ENCODE measurements around the gene VRK2.

The VRK2 gene

DNA sequence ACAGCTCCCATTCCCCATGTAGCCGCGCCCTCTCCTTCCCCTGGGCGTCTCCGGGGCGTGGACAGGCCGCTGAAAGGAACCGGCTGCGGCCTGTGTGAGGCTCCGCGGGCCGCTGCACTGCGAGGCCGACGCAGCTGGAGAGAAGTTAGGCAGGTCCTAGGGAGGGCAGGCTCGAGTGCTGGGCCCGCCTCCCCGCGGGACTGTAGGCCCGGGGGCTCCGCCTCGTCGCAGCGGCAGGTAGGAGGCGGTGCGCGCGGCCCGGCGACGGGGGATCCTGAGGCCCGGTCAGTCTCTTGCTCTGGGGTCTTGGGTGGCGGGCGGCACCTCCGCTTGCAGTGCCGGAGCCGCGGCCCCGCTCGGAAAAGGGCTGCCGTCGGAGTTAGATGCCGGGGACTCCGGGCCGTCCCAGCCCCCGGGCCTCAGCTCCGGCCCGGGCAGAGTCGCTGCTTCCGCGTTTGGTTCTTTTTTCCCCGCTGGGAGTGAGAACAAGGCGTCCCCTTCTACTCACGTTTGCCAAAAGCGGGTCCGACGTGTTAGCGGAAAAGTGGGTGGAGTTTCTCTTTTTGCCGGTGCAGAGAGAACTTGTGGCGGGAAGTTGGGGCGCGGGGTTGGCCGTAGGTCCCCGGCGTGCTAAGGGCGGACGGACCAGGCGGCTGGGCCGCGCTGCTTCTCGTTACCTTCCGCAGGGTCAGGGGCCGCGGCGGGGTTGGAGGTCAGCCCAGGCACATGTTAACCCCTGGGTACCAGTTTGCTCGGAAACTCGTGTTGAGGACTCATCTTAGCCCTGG lies at the start of gene VRK2:
TSS of gene VRK2 (plus strand) at position 222 of the 788 bp plus-strand sequence. CDS start 2,026 bp downstream, outside the sequence.
- peak; percentile 87 for DNase-seq

DNA sequence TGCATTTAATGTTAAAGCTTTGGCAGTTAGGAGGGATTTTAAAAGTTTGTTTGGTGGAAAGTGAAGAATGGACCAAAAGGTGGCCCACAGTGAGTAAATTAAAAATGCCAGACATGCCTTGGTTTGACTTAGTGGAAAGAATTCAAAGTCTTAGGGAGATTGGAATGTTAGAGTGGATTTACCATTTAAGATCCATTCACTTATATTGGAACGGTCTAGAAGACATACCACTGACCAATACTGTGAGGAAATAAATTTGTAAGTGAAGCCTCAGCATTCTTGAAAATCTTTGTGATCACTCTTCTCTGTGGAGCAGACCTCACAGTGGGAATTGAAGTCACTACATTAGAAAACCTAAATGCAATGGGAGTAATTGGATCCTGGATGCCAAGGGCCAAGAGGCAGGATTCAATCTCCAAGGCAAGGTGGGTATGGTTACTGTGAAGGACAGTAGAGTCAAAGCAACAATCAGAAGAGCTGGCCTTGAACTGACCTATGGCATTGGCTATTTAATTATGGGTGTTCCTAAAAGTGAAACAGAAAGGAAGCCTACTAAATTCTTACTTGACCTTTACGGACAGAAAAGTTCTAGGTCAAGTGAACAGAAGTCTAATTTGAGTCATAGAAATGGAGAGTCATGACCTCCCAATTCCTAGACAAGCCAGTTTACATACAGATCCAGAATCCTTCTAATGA lies 40.2 kb upstream of the VRK2 start:
- no peak for DNase-seq

DNA sequence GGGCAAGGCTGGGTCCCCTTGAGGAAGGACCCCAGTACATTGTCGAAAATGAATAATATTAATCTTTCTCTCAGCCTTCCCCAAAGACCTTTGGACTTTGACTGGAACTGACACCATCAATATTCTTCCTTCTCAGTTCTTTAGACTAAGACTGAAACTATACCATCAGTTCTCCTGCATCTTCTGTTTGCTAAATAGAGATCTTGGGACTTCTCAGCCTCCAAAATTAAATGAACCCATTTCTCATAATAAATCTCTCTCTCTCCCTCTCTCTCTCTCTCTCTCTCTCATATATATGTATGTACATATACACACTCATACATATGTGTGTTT lies 39.7 kb upstream of the VRK2 start:
- DNase-seq = no peak

- no peak for DNase-seq
These were observed 36.0 kb upstream of the VRK2 start for GRCh38 chr2:58010599-58010998.

- no peak for DNase-seq
These were observed 27.4 kb upstream of the VRK2 start for GRCh38 chr2:58019229-58019628.

DNA sequence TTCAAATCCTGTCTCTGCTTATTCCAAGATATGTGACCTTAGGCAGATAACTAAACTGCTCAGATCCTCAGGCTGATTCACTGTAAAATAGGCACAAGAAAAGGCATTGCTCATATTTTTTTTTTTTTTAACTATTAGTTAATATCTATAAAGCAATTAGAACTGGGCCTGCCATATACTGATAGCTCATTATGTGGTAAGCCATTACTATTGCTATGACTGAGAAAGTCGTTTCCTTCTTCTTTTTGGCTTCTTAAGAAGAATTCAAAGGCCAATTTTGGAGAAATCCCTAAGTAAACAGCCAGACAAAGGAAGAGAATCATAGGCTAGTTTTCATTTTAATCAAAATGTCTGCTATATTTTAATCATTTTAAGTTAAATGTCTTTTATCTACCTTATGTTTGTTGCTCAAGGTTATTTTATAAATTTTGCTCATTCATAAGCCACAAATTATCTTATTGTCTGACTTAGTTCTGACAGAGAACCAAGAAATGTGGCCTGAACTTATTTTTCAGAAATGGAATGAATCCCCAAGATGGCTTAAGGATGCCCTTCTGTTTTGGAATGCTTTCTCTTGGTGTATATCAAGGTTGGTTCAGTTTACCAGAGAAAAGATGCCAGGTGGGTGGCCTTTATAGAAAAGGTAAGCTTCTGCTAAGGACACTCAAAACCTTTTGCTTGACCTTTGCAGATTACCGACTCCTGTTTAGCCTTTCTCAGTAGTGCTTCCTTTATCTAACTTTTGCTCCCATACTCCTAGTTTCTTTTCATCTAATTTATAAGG lies 21.3 kb upstream of the VRK2 start:
- no peak for DNase-seq

- no peak for DNase-seq
These were observed 19.6 kb upstream of the VRK2 start for GRCh38 chr2:58027029-58027428.

- no peak for DNase-seq
These were observed 15.8 kb upstream of the VRK2 start for GRCh38 chr2:58030771-58031170.

GRCh38 chr2:58032016-58032763 lies 14.4 kb upstream of the VRK2 start:
- DNase-seq = no peak

DNA sequence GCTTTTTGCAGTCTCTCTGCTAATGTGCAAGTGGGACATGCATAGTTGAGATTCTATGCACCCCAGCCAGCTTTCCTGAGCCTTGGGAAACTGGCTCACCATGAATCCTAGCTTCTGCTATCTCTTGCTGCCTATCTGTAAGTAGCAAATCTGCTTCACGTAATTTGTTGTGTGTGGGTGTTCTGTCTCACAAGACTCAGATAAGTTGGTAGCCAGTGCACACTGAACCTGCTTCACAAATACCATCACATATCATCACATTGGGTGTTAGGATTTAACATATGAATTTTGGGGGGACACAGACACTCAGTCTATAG lies 13.9 kb upstream of the VRK2 start:
- no peak for DNase-seq

GRCh38 chr2:58033530-58033929 lies 13.1 kb upstream of the VRK2 start:
- DNase-seq = no peak

DNA sequence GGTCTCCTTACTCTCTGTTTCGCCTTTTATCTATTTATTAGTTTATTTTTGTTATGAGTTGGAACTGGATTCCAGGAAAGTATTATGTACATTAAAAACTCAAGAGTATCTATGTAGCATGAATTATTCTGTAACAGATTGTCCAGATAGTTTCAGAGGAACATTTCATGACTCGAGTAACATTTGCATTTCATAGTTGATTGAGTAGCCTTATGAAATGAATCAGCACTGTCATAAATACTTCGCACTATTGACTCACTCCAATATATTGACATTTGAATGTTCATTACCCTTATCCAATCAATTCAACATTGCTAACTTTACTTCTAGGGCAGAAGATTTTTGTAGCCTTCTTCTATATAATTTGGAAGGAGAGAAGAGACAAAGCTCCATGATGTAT lies 11.3 kb upstream of the VRK2 start:
- no peak for DNase-seq

DNA sequence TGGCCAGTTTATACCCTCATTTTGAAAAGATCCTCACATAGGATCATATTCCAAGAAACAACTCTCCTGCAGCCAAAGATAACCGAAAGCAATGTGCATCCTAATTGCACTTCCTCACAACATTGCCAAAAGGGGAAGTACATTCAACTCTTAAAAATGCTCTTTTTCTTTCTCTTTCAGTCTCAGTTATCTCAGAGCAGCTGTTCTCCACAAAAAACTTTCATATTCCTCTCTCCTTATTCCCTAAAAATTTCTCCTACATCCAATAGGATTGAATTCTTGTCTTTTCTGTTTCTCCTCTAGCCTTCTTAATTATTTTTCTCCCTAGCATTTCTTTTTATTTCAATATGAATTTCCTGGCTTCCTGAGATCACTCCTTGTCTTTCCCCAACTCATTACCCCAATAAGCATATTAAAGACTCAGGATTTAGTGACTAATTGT lies 7.4 kb upstream of the VRK2 start:
- DNase-seq = no peak

DNA sequence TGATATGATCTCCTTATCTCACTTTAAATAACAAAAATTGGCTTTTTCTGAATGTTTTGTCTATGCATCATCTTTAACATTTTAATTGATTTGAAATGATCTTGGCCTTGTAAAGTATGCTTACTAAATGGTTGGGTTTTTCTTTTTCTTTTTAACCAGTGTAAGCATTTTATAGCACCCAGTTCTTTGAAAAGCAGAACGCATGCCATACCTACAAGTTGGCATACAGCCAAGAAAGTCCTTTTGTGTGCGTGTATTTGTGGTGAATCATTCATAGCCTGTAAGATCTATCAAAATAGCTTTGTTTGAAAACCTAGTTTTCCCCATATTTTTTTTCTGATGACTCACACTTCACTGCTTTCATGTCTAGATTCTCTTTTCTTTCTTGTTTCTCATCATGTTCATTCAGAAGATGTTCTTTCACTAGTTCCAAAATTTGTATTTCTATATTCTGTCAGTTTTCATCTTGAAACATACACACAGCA lies 4.1 kb upstream of the VRK2 start:
- DNase-seq = no peak

GRCh38 chr2:58044145-58044544 lies 2.5 kb upstream of the VRK2 start:
- DNase-seq = no peak

DNA sequence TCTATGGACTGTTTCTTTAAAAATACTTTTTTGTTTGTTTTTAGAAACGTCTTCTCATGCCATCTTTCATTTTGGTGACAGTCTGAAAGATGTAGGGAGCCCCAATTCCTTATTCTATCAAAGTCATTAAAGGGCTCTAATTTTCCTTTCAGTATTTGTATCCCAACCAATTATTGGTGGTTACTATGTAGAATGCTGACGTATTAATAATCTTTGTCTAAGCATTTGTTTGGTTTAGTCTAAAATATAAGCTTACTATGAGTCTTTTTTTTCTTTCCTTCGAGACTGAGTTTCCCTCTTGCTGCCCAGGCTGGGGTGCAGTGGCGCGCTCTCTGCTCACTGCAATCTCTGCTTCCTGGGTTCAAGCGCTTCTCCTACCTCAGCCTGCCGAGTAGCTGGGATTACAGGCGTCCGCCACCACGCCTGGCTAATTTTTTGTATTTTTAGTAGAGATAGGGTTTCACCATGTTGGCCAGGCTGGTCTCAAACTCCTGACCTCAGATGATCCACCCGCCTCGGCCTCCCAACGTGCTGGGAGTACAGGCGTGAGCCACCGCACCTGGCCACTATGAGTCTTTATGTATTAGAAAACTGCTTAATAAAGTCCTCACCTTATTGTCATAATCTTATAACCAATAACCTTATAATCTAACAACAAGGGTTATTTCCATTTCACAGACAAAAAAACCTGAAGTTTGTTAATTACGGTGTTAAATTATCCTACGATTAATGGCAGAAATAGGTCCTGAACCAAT lies 849 bp upstream of the VRK2 start:
- DNase-seq = peak; percentile 28

DNA sequence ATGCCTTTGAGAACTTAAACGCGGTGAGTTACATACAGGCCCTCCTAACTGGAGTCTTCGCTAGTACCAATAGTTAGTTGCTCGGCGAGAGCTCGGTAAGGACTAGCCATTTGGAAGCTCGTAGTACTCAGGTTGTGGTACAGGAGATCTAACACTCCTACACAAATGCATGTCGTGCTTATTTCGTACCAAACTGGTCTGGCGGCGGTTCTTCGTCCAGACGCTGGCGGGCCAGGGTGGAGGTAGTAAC lies 346 bp upstream of the VRK2 start:
- no peak for DNase-seq

- no peak for DNase-seq
These were observed 848 bp downstream of the VRK2 start for GRCh38 chr2:58047373-58047935.

- no peak for DNase-seq
These were observed 1.4 kb downstream of the VRK2 start for GRCh38 chr2:58047961-58048360.

- DNase-seq = no peak
These were observed 4.8 kb downstream of the VRK2 start for GRCh38 chr2:58051445-58051844.

DNA sequence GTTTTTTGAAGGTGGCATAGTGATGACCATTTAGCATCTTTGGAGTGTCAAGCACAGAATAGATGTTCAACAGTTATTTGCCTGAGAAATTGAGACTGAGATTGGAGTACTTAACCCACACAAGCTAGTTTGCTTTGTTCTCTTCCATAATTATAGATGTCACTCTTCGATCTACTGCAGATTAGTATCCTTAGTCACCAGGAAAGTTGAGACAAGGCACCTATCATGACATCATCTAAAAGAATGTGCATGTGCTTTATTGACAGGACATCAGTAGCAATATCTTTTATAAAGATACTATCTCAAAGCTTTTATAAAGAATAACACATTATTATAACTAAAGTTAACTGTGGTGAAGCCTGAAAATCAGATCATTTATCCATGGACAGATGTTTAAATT lies 6.4 kb downstream of the VRK2 start:
- no peak for DNase-seq

- DNase-seq = no peak
These were observed 7.7 kb downstream of the VRK2 start for GRCh38 chr2:58054264-58054663.

All from stimulated activated CD8-positive, alpha-beta memory T cell treated with anti-CD3 and anti-CD28 coated beads, Interleukin-4, amount 100 ng/mL, for 48 hours (primary cell).